ENCODE results near the gene DTX1.
A peak's percentile ranks its signal among the peaks of the same experiment; 100 is the strongest.
"Not testable (repeated sequence)": the region's sequence is repeated elsewhere in the genome, so short reads cannot be mapped to it uniquely, and the experiment has no call there.

Gene DTX1

GRCh38 chr12:113114447-113115178 lies 58.1 kb downstream of the DTX1 start:
- no peak for DNase-seq (ENCODE audit: low read depth)

GRCh38 chr12:113115455-113116126 lies 59.1 kb downstream of the DTX1 start:
- no peak for DNase-seq (ENCODE audit: low read depth)

GRCh38 chr12:113116875-113117274 lies 60.3 kb downstream of the DTX1 start:
- no peak for DNase-seq (ENCODE audit: low read depth)

- DNase-seq (ENCODE audit: low read depth): not testable (repeated sequence)
Measured at GRCh38 chr12:113117684-113118083, 61.2 kb downstream of the DTX1 start.

DNA sequence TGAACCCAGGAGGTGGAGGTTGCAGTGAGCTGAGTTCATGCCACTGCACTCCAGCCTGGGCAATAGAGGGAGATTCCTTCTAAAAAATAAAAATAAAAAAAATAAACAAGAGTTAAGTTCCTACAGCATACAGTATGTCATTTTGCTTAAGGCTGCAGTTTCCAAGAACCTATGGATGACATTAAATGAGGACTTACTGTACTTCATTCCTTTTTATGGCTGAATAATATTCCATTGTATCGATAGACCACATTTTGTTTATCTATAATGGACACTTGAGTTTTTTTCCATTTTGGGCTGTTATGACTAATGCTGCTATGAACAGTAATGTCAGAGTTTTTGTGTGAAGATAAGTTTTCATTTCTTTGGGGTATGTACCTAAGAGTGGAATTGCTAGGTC lies 61.6 kb downstream of the DTX1 start:
- no peak for DNase-seq (ENCODE audit: low read depth)

GRCh38 chr12:113119980-113120669 lies 63.6 kb downstream of the DTX1 start:
- DNase-seq (ENCODE audit: low read depth): no peak

GRCh38 chr12:113120670-113121370 lies 64.3 kb downstream of the DTX1 start:
- no peak for DNase-seq (ENCODE audit: low read depth)

GRCh38 chr12:113127791-113128199 lies 71.3 kb downstream of the DTX1 start:
- DNase-seq (ENCODE audit: low read depth): no peak

GRCh38 chr12:113128802-113129663 lies 72.5 kb downstream of the DTX1 start:
- no peak for DNase-seq (ENCODE audit: low read depth)

GRCh38 chr12:113129664-113130456 lies 73.3 kb downstream of the DTX1 start:
- DNase-seq (ENCODE audit: low read depth): no peak

- DNase-seq (ENCODE audit: low read depth): no peak
Measured at GRCh38 chr12:113130457-113131135, 74.1 kb downstream of the DTX1 start.

DNA sequence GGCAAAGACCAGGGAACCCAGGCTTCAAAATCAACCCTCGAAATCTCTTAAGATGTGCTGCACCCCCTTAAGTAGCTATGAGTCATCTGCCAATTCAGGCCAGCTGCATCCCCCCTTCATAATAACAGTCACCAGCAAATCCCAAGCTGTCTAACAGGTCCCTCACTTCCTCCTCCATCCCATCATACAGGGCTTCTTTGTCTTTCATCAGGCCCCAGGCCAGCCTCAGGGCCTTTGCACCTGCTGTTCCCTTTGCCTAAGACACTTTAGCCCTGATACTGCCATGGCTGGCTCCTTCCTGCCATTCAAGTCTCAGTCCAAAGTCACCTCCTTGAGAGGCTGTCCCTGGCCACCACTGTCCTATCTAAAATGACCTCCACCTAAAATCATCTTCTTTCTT lies 75.0 kb downstream of the DTX1 start:
- DNase-seq (ENCODE audit: low read depth): no peak

GRCh38 chr12:113133036-113133435 lies 76.5 kb downstream of the DTX1 start:
- DNase-seq (ENCODE audit: low read depth): no peak

DNA sequence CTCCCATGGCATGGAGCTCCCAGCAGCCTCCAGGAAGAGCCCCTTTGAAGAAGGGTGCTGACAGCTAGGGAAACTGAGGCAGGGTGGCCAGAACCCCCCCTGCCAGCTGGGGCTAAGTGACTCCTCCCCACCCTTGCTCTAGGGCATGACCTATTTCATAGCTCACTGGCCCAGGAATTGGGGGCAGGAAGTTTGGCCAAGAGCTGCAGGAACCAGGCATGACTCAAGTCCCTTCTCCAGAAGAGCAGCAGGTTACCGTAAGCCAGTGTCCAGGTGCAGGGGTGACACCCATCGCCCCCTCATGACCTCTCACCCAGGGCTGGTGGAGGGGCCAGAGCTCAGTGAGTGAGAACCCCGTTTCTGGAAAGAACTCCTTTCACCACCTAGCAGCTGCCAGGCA lies 77.1 kb downstream of the DTX1 start:
- no peak for DNase-seq (ENCODE audit: low read depth)

- no peak for DNase-seq (ENCODE audit: low read depth)
Measured at GRCh38 chr12:113134071-113134470, 77.5 kb downstream of the DTX1 start.

- DNase-seq (ENCODE audit: low read depth): no peak
Measured at GRCh38 chr12:113134521-113134951, 78.0 kb downstream of the DTX1 start.

- peak; percentile 50 for DNase-seq (ENCODE audit: low read depth)
Measured at GRCh38 chr12:113135178-113136127, 78.9 kb downstream of the DTX1 start, which contains the start of gene RASAL1. RASAL1 (minus strand) TSS chr12:113135761; CDS start chr12:113135462, 299 bp downstream.

- DNase-seq (ENCODE audit: low read depth): peak; percentile 27
Measured at GRCh38 chr12:113136128-113136989, 79.8 kb downstream of the DTX1 start.

All from activated gamma-delta T cell treated with anti-CD3 and anti-CD28 coated beads, Interleukin-2, amount 50 U/mL, for 16 hours (primary cell).